Lung (tissue), 12 donors: Measurements from ENCODE around the gene PRPF8. TPM values are rescaled to one million over a fixed set of nuclear protein-coding genes. Genes with fewer than 3 reads are reported as not detected.
"Not testable (repeated sequence)": the region's sequence is repeated elsewhere in the genome, so short reads cannot be mapped to it uniquely, and the experiment has no call there.

Experiments used
- ATAC-seq: fragments of 200-7000 bp; cut with Tn5 transposase; one replicate; pipeline ENCODE4 v1.9.1; 2020; ENCODE audit warnings: moderate number of reproducible peaks; ENCODE audit not compliant: insufficient read depth, low FRiP score
- DNase-seq, 3 donors: peaks; one replicate each; pipeline ENCODE4 v3.0.0-alpha.2; 2013 to 2017
- H3K27ac ChIP-seq, 2 donors: one replicate each; pipeline ENCODE4 v1.5.1; 2013; ENCODE audit warnings: mild to moderate bottlenecking in 2 of 2, moderate library complexity in 2 of 2, control low read depth in 1 of 2, inconsistent platforms in 1 of 2, low read depth in 1 of 2, low read length in 1 of 2
- H3K27me3 ChIP-seq, 3 donors: one replicate each; pipeline ENCODE4 v1.5.1; 2013; ENCODE audit warnings: low read length in 2 of 3; ENCODE audit not compliant: control insufficient read depth in 3 of 3, insufficient read depth in 3 of 3
- H3K36me3 ChIP-seq, 4 donors: one replicate each; pipeline ENCODE4 v1.5.1; 2013; ENCODE audit warnings: low read length in 4 of 4, mild to moderate bottlenecking in 1 of 4, moderate library complexity in 1 of 4; ENCODE audit not compliant: control insufficient read depth in 4 of 4, insufficient read depth in 4 of 4
- H3K4me1 ChIP-seq, 5 donors: one replicate each; pipeline ENCODE4 v1.5.1; 2013; ENCODE audit warnings: low read length in 5 of 5, mild to moderate bottlenecking in 2 of 5, moderate library complexity in 1 of 5; ENCODE audit not compliant: control insufficient read depth in 5 of 5, insufficient read depth in 5 of 5
- H3K4me3 ChIP-seq: one replicate; pipeline ENCODE4 v1.5.1; 2013; ENCODE audit warnings: mild to moderate bottlenecking, control low read depth, moderate library complexity
- H3K9ac ChIP-seq, 2 donors: one replicate each; pipeline ENCODE4 v1.5.1; 2013; ENCODE audit warnings: low read length in 2 of 2, control low read depth in 1 of 2; ENCODE audit not compliant: insufficient read depth in 1 of 2
- H3K9me3 ChIP-seq, 4 donors: one replicate each; pipeline ENCODE4 v1.5.1; 2013; ENCODE audit warnings: low read length in 3 of 4, mild to moderate bottlenecking in 1 of 4, moderate library complexity in 1 of 4; ENCODE audit not compliant: control insufficient read depth in 4 of 4, insufficient read depth in 3 of 4
- CTCF ChIP-seq: IDR thresholded peaks from 2 replicates; pipeline ENCODE4 v1.5.1; 2012; ENCODE audit warnings: mild to moderate bottlenecking; ENCODE audit errors: control extremely low read depth, extremely low read depth
- WGBS, 2 donors: extraction: QIAGEN DNeasy Blood & Tissue Kit; methylation state at CpG; one replicate each; pipeline ENCODE4 v1.1.7; 2013; 5-methylcytosine and 5-hydroxymethylcytosine counted together
- polyA plus RNA-seq, 2 donors: library from polyadenylated mRNA; stranded (reverse); fragments of 200-250 nt; gene quantifications; one replicate each; pipeline ENCODE4 v1.2.1, GENCODE V29; 2013
- total RNA-seq, 2 donors: library from RNA; depleted of rRNA in 1 of 2; stranded (reverse); fragments of >200 nt in 1 of 2; gene quantifications; one replicate each; pipeline ENCODE4 v1.2.1, GENCODE V29; 2014 to 2021
- donor health status: control.
- donor health status: control.
- donor health status: Bipolar disorder and iron deficiency.
- donor health status: healthy.
- donor health status: DM: yes; HTN: yes; CAD: no.

Gene PRPF8
- total and polyA plus RNA-seq, 4 donors = 97.2 to 277 (median 161) TPM

- no peak for TF ChIP-seq CTCF
- Histone ChIP-seq H3K27ac (no peak overlapping the region), H3K4me1 (peaks cover 0 to 5% (median 3%) of the 10 kb centered on the region in 5 donors), H3K9me3 (no peaks in the 10 kb centered on the region), H3K4me3 (no peak overlapping the region), H3K9ac (no peak overlapping the region), H3K36me3 (peaks cover 51 to 70% (median 66%) of the 10 kb centered on the region in 4 donors), H3K27me3 (no peaks in the 10 kb centered on the region)
- ATAC-seq (no peak), DNase-seq (no peak)
- 94 to 97% methylated on average over 14 of the region's 14 CpGs for WGBS, 2 donors
Measured at GRCh38 chr17:1653735-1654134, 30.9 kb downstream of the PRPF8 start.

- H3K27ac ChIP-seq, ATAC-seq, H3K9me3 ChIP-seq, H3K27me3 ChIP-seq, H3K9ac ChIP-seq, DNase-seq, H3K4me3 ChIP-seq: not testable (repeated sequence)
- 88 to 91% methylated on average over 7 of the region's 7 CpGs for WGBS, 2 donors
- Histone ChIP-seq H3K4me1 (peaks cover 0 to 14% (median 4%) of the 10 kb centered on the region in 5 donors), H3K36me3 (peaks cover 42 to 61% (median 57%) of the 10 kb centered on the region in 4 donors)
Measured at GRCh38 chr17:1652794-1653193, 31.9 kb downstream of the PRPF8 start.

- H3K4me1 ChIP-seq = peaks cover 3 to 19% (median 12%) of the 10 kb centered on the region in 5 donors
- DNase-seq (no peak), ATAC-seq (no peak)
- H3K27me3 ChIP-seq = no peaks in the 10 kb centered on the region
- no peak overlapping the region for H3K9ac ChIP-seq
- H3K36me3 ChIP-seq = peaks cover 39 to 56% (median 52%) of the 10 kb centered on the region in 4 donors
- no peak for TF ChIP-seq CTCF
- H3K4me3 ChIP-seq = no peak overlapping the region
- 89 to 95% methylated on average over 4 of the region's 4 CpGs for WGBS, 2 donors
- no peaks in the 10 kb centered on the region for H3K9me3 ChIP-seq
- H3K27ac ChIP-seq = no peak overlapping the region
Measured at GRCh38 chr17:1651559-1651844, 33.2 kb downstream of the PRPF8 start.

GRCh38 chr17:1650731-1651558, 33.7 kb downstream of the PRPF8 start:
- Histone ChIP-seq H3K9me3 (no peaks in the 10 kb centered on the region), H3K4me3 (no peak overlapping the region), H3K4me1 (peaks cover 3 to 20% (median 15%) of the 10 kb centered on the region in 5 donors), H3K27me3 (no peaks in the 10 kb centered on the region), H3K27ac (peak overlapping the region; percentile 35 to 99), H3K36me3 (peaks cover 33 to 51% (median 47%) of the 10 kb centered on the region in 4 donors), H3K9ac (no peak overlapping the region)
- ATAC-seq (no peak), DNase-seq (no peak)
- no peak for TF ChIP-seq CTCF
- WGBS, 2 donors = 77 to 79% methylated on average over 22 of the region's 22 CpGs
